Peyer's patch (tissue), 4 donors: ENCODE data around the gene BSN. TPM values are rescaled to one million over a fixed set of nuclear protein-coding genes. Genes with fewer than 3 reads are reported as not detected.
"Not testable (repeated sequence)": the region's sequence is repeated elsewhere in the genome, so short reads cannot be mapped to it uniquely, and the experiment has no call there.

Source experiments
- DNase-seq, 3 donors: peaks; one replicate each; pipeline ENCODE4 v3.0.0-alpha.2; 2017 to 2019
- H3K27ac ChIP-seq, 4 donors: fragments of 200-600 bp; sonication (generic); one replicate each; pipeline ENCODE4 v1.5.1; 2016 to 2019
- H3K27me3 ChIP-seq, 2 donors: fragments of 200-600 bp; sonication (generic); one replicate each; pipeline ENCODE4 v1.5.1; 2019
- H3K36me3 ChIP-seq, 3 donors: fragments of 200-600 bp; sonication (generic); one replicate each; pipeline ENCODE4 v1.5.1; 2016 to 2019
- H3K4me1 ChIP-seq, 4 donors: fragments of 200-600 bp; sonication (generic); one replicate each; pipeline ENCODE4 v1.5.1; 2016 to 2019
- H3K4me3 ChIP-seq, 4 donors: fragments of 200-600 bp; sonication (generic); 1 replicate in 3 of 4; 2 replicates in 1 of 4; pipeline ENCODE4 v1.5.1; 2016 to 2019; ENCODE audit warnings: mild to moderate bottlenecking in 1 of 4
- H3K9me3 ChIP-seq, 4 donors: fragments of 200-600 bp; sonication (generic); one replicate each; pipeline ENCODE4 v1.5.1; 2016 to 2019; ENCODE audit warnings: mild to moderate bottlenecking in 1 of 4
- CTCF ChIP-seq, 6 experiments: fragments of 450-650 bp in 4 of 6; fragments of 200-600 bp in 2 of 6; sonication (generic) in 1 of 6; IDR thresholded peaks; one replicate each; pipeline ENCODE4 v1.5.1; 2017 to 2019; ENCODE audit warnings: antibody characterized with exemption in 6 of 6, mild to moderate bottlenecking in 3 of 6, moderate library complexity in 1 of 6
- POLR2A ChIP-seq, 2 donors: fragments of 450-650 bp; IDR thresholded peaks; one replicate each; pipeline ENCODE4 v1.5.1; 2017; ENCODE audit warnings: antibody characterized with exemption in 2 of 2, mild to moderate bottlenecking in 2 of 2, moderate library complexity in 2 of 2
- total RNA-seq, 4 donors: library from RNA; depleted of rRNA; stranded (reverse); fragments of >200 nt; gene quantifications; one replicate each; pipeline ENCODE4 v1.1.0, GENCODE V29; 2016

Gene BSN
- total RNA-seq, 4 donors from 2014 or later, result 0.18 to 3.3 (median 0.85) TPM

GRCh38 chr3:49567406-49567805, 13.1 kb downstream of the BSN start:
- Histone ChIP-seq H3K4me3 (no peak overlapping the region), H3K27me3 (no peaks in the 10 kb centered on the region), H3K27ac (no peak overlapping the region), H3K9me3 (no peaks in the 10 kb centered on the region), H3K36me3 (no peaks in the 10 kb centered on the region), H3K4me1 (no peaks in the 10 kb centered on the region)
- no peak for TF ChIP-seq POLR2A (IDR thresholded peaks at IDR 0.05)
- no peak for TF ChIP-seq CTCF (IDR thresholded peaks at IDR 0.05)
- no peak for DNase-seq

- no peaks in the 10 kb centered on the region for H3K4me1 ChIP-seq
- TF ChIP-seq CTCF (IDR thresholded peaks at IDR 0.05) (no peak), POLR2A (IDR thresholded peaks at IDR 0.05) (no peak)
- H3K27ac ChIP-seq, result no peak overlapping the region
- H3K27me3 ChIP-seq, result no peaks in the 10 kb centered on the region
- H3K36me3 ChIP-seq, result no peaks in the 10 kb centered on the region
- no peak overlapping the region for H3K4me3 ChIP-seq
- no peaks in the 10 kb centered on the region for H3K9me3 ChIP-seq
- DNase-seq, result no peak
Measured at GRCh38 chr3:49568965-49569364, 14.7 kb downstream of the BSN start.

- DNase-seq, result peak in 1 of 3 donors; percentile 2
- H3K9me3 ChIP-seq, result no peaks in the 10 kb centered on the region
- H3K27ac ChIP-seq, result no peak overlapping the region
- no peaks in the 10 kb centered on the region for H3K4me1 ChIP-seq
- TF ChIP-seq CTCF (IDR thresholded peaks at IDR 0.05) (no peak), POLR2A (IDR thresholded peaks at IDR 0.05) (no peak)
- H3K27me3 ChIP-seq, result no peaks in the 10 kb centered on the region
- no peak overlapping the region for H3K4me3 ChIP-seq
- no peaks in the 10 kb centered on the region for H3K36me3 ChIP-seq
Measured at GRCh38 chr3:49570028-49570654, 15.9 kb downstream of the BSN start.

- no peaks in the 10 kb centered on the region for H3K4me1 ChIP-seq
- no peak overlapping the region for H3K27ac ChIP-seq
- DNase-seq, result no peak
- H3K36me3 ChIP-seq, result no peaks in the 10 kb centered on the region
- H3K4me3 ChIP-seq, result no peak overlapping the region
- no peaks in the 10 kb centered on the region for H3K27me3 ChIP-seq
- TF ChIP-seq POLR2A (IDR thresholded peaks at IDR 0.05) (no peak), CTCF (IDR thresholded peaks at IDR 0.05) (no peak)
- no peaks in the 10 kb centered on the region for H3K9me3 ChIP-seq
Measured at GRCh38 chr3:49582177-49582576, 27.9 kb downstream of the BSN start.

- H3K36me3 ChIP-seq, H3K27me3 ChIP-seq, H3K9me3 ChIP-seq, H3K27ac ChIP-seq, H3K4me1 ChIP-seq, DNase-seq, H3K4me3 ChIP-seq: not testable (repeated sequence)
Measured at GRCh38 chr3:49585261-49585755, 31.0 kb downstream of the BSN start.

- no peak for DNase-seq
- TF ChIP-seq POLR2A (IDR thresholded peaks at IDR 0.05) (no peak), CTCF (IDR thresholded peaks at IDR 0.05) (no peak)
- no peaks in the 10 kb centered on the region for H3K9me3 ChIP-seq
Measured at GRCh38 chr3:49591615-49592014, 37.3 kb downstream of the BSN start.

More at GRCh38 chr3:49591615-49592014, 37.3 kb downstream of the BSN start:
- Histone ChIP-seq H3K4me1 (no peaks in the 10 kb centered on the region), H3K4me3 (no peak overlapping the region), H3K36me3 (no peaks in the 10 kb centered on the region), H3K27ac (no peak overlapping the region), H3K27me3 (no peaks in the 10 kb centered on the region)
